Mucosa of gallbladder (tissue), 1 donor: ENCODE measurements around the gene CAMK4. TPM values are rescaled to one million over a fixed set of nuclear protein-coding genes. Genes with fewer than 3 reads are reported as not detected.
"Not testable (repeated sequence)": the region's sequence is repeated elsewhere in the genome, so short reads cannot be mapped to it uniquely, and the experiment has no call there.

Experiments
- DNase-seq: peaks from one replicate; pipeline ENCODE4 v3.0.0-alpha.2; 2020; ENCODE audit warnings: low spot score
- total RNA-seq: library from RNA; stranded (reverse); gene quantifications from one replicate; pipeline ENCODE4 v1.2.1, GENCODE V29; 2021
- donor health status: DM: no; HTN: no; CAD: no.

CAMK4 gene
- total RNA-seq, 1 donor from 2014 or later, result 5.0 TPM

DNA sequence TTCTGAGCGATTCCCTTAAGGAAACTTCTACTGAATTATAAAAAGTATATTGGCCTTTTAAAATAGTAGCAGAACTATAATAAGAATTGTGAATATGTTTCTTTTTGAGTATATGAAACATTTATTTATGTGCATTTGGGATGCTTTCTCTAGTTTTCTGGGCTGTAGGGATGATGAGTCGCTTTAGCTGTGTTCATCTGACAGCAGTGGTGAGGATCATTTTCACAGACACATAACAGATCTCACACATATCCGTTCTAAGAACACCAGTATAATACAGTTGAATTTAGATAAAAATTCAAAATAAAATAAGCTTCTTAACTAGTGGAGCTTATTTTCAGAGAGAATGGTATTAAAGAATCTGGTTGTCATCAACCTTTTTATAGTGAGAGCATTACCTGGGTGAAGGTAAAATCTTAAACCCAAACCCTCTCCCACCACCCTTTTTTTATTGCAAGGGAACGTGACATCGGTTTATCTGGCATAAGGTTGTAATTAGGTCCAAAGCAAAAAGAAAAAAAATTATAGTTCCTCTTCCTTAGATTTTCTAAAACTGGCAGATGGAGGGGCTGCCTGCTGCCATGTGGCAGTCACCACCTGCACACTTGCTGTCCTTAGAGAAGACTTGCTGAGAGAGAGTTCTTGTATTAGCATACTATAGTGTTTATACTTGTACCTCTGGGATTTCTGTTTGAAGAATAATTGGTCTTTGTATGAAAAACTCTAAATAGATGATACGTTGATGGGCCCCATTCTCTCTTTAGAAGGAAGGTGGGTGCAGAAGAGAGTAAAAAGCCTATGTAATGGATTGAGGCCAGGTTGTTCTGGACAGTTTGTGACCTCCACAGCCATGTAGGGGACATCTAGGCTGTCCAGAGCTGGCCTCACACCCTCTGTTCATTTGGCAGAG lies 86.8 kb downstream of the CAMK4 start:
- no peak for DNase-seq

DNA sequence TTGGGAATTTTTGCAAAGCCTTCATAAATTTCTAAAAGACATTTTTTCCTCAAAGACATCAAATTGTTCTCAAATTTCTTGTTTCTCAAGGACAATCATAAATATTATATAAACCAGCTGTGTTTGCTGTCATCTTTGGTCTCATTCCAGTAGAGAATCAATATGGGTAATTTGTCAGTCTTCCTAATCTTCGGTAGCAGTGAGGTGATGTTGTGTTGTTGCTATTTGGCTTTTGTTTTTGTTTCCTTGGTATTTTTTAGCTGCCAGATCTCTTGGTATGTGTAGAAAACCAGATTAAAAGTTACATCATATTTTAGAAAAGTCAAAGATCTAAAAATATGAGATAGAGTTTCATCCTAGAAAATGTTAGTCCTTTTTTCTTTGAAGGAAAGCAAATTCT lies 87.5 kb downstream of the CAMK4 start:
- DNase-seq, result no peak

DNA sequence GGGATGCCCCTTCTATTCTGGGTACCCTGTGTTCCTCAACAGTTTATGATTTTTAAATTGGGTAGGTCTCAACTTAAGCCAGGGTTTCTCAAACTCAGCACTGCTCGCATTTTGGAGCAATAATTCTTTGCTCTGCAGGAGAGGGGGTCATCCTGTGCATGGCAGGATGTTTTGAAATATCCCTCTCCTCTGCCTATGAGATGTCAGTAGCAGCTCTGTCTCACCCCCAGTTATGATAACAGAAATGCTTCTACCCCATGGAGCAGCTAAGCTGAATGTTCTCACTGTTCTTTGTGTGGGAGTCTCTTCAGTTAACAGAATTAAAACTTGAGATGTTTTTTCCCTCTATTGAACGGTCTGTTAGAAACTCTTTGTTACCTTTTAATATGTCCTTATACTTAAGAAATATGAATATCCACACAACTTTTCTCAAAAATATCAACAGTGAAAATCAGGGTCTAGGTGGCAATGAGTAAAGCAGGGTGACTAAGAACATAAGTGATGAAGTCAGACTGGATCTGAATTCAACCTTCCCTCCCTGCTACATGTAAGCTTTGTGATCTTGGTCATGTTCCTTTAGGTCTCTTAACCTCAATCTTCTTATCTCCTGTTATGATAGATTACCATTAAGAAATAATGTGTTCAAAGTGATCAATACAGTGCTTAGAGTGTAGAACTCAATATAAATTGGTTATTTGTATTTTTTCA lies 89.0 kb downstream of the CAMK4 start:
- no peak for DNase-seq

DNA sequence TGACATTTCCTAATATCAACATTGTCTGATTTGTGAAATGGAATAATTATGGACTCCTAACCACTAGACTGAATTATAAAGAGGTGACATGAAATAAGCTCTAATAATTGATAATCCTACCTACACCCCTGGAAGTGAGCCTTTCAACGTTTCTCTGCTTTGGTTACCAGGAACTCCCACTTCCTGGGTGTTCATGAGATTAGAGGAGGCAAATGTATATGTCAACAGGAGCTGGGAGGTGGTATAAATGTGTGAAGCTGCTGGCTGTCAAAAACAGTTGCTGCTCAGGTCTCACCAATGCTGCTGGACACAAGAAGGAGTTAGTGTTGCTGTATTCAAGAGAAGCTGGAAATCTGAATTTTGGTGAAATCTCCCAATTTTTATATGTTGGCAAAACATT lies 96.8 kb downstream of the CAMK4 start:
- DNase-seq, result no peak

DNA sequence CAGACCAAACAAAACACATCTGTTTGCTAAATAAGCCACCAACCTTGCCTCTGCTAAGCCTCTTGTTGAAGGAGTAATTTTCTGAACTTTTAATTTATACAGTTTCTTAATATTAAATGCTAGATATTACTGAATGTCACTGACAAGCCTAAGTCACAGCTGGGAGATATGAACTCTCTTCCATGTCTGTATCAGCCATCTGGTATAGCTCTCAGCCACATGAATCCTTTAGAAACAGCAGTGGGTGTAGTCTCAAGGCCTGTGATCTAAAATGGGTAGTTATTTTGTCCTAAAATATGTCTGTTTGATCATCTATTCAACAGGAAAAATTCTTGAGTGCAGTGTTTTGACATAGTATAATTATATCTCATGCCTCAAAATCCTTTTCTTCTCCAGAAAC lies 97.2 kb downstream of the CAMK4 start:
- DNase-seq, result no peak

DNA sequence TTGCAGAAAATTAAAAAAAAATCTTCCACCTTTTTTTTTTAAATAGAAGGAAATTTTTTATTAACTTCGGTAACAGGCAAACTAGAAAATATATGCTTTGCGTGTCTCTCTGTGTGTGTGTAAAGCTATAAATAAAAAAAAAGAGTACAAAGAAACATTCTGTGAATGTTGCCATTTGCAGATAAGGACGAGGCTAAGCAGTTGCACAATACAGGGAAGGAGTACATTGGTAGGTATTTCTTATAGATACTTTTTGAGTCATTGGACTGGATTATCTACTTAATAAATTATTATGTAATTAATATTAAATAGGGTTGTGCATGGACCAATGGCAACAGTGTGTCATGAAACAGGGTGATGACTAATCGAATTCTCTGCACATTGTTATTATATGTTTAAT lies 102.4 kb downstream of the CAMK4 start:
- no peak for DNase-seq

DNA sequence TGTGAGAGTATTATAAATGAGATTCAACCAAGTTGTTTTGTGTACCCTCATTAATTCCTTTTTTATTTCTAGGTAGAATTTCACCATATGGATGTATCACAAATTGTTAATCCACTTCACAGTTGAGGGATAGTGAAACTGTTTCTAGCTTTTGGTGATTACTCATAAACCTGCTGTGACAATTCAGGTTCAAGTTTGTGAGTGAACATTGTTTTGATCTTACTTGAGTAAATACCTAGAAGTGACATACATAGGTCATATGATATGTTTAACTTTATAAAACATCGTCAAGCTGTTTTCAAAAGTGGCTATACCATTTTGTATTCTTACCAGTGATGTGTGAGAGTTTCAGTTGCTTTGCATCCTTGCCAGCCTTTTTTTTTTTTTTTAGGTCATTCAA lies 112.9 kb downstream of the CAMK4 start:
- DNase-seq, result no peak

DNA sequence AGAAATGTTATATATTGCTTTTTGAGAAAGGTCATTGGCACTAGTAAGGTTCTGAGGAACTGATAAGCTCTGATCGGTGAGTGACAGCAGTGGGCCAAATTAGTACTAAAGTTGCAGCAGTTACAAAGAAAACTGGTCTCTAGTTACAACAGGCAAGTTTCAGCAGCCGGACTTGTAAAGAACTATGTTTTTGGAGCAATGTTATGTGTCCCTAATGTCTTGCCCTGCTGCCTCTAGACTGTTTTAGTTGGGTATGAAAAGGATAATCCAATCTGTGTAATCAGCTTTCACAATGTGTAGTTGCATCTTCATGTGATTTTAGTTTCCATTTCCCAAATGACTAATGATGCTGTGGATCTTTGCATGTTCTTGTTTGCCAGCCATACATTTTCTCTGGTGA lies 113.5 kb downstream of the CAMK4 start:
- DNase-seq, result no peak

DNA sequence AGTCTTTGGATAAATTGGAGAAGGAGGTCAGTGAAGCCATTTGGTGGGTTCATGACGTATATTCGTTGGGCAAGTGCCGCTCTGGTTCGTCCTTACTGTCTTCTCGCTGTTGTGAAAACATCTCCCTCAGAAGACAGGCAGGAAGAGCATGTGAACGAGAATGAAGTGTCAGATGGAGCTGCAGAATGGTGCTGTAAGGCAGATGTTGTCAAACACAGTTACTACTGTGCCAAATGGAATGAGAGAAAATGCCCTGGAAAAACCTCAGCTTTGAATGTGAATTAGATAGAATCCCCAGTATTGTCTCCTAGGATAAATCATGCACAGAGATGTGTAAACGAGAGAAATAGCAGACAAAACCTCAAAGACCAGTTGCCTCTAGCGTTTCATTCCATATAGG lies 121.5 kb downstream of the CAMK4 start:
- no peak for DNase-seq

DNA sequence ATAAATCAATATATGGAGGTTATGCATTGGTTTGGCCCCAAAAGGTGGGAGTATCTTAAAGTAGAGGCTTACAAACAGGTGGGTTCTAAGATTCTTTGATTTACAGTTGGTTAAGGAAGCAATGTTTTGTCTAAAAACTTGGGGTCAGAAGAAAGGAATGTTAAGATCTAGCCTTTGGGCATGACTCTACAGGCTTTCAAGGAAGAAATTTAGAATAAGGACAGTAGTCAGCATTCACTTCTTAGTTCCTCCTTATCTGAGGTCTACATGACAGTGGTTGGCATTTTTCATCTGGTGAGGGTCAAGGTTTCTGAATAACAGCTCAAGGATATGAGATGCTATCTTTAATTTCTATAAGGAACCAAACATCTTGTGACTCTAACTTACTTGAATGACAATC lies 122.8 kb downstream of the CAMK4 start:
- no peak for DNase-seq

DNA sequence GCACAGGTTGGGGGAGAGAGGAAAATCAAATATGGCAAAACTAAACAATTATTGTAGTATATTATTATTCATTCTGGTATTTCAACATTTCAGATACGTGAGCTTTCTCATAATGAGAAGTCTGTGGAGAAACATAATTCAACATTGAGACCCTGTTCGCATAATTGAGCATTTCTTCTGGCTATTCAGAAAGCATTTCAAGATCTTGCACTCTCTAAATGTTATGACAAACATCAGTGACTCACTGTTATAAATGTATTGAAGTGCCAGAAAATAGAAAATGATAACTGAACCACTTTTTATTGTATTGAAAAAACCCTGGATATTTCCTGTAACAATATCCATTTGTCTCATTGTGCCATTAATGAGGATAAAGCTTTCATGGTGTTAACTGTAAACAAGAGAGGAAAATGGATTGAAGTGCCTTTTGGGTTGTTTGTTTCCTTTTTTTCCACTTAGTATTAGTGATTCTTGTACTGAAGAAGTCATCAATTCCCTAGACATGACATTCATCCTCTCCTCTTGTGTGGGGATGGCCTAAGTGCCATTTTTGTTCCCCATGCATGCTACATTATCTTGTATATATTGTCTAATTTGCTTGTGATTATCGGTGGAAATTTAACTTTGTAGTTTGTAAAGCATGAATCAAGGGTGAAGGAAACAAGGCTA lies 124.6 kb downstream of the CAMK4 start:
- no peak for DNase-seq

DNA sequence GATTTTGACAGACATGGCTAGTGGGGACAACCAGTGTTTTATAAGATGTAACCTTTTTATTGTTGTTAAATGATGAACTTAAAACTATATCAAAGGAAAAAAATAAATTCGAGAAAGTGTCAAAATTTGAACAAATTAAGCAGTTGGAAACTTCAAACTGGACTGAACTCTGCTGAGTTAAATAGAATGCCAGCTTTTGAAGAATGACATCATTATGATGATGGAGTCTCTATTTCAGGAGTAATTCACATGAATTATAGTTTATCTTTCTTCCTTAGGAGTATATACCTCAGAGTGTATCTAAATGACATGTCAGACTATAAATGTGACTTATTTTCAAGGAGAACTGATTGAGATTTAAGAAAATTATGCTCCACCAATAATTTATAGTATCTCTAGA lies 125.2 kb downstream of the CAMK4 start:
- no peak for DNase-seq

DNA sequence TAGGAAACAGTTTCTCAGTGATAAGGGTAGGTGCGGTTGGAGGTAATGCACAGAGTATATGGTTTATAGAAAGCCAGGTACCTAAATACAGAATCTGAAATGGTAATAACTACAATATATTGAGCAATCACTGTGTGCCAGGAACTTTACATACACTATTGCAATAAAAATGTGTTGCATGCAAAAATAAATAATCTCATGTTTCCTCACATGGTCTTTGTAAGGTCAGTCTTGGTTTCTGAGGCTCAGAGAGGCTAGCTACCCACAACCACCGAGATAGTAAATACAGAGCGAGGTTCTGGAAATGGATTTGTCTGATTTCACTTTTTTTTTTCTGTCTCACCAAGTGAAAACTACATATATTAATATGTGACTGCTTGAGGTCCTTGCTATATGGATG lies 128.9 kb downstream of the CAMK4 start:
- no peak for DNase-seq

DNA sequence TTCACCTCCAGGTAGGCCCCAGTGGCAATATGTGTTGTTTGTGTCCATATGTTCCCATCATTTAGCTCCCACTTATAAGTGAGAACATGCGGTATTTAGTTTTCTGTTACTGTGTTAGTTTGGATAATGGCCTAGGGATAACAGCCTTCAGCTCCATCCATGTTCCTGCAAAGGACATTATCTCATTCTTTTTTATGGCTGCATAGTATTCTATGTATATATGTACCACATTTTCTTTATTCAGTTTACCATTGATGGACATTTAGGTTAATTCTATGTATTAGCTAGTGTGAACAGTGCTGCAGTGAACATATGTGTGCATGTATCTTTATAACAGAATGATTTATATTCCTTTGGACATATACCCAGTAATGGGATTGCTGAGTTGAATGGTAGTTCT lies 134.5 kb downstream of the CAMK4 start:
- not testable (repeated sequence) for DNase-seq

DNA sequence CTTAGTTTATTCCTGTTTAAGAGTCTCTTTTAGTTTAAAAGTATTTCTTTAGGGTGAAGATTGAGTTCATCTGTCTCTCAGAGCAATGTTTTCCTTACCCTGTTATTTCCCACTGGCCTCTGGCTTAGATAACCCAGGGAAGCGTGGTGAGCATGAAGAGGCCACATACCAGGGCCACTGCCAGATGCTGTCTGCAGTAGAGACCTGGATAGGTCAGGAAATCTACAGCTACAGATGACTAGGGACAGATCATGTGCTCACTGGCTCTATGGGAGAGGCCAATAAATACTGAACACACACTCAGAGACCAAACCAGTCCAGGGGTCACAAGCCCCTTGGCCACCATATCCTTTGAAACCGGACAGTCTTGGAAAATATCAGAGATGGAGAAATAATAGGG lies 136.0 kb downstream of the CAMK4 start:
- DNase-seq, result no peak

DNA sequence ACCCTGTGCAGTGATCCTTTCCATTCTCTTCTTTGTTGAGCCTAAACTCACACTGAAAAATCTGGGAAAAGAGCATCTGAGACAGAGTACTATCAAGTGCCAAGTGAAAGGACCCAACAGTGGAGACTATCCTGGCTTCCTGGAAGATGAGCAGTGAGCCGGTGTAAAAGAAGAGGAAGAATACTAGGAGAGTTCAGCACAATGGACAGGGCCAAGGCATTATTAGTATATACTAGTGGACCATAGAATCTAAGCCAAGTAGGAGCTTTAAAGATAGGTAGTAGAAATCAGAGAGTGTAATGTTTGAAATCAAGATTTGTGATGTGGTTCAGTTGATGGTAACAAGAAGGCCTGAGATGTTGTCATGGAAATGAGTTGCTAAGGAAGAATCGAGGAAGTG lies 140.8 kb downstream of the CAMK4 start:
- DNase-seq, result no peak

DNA sequence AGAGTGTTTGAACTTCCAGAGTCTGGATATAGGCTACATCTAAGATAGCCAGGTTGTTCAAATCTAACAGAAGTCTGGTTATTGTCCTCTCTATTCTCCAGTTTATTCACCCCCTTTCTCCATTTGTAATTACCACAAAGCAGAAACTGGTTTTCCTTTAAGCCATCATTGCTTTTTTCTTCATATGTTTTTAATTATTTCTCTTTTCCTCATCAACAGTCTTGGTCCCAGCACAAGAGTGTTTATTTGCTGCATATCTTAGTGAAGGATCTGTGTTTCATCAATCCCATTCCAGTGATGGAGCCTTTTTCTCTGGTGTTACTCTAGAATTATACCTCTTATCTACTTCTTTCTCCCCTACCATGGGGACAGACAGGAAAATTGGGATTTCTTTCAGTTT lies 142.2 kb downstream of the CAMK4 start:
- no peak for DNase-seq

DNA sequence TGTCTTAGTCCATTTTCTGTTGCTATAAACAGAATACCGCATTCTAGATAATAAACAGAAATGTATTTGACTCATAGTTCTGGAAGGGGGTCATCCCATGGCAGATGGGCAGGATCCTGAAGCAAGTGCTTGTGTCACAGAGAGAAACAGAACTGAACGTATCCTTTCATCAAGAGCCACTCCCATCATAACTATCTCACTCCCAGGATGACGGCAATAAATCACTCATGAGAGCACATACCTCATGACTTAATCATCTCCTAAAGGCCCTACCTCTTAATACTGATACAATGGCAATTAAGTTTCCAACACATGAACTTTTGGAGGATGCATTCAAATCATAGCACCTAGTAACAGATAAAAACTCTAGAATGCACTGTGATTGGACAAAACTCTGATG lies 142.9 kb downstream of the CAMK4 start:
- DNase-seq, result no peak

DNA sequence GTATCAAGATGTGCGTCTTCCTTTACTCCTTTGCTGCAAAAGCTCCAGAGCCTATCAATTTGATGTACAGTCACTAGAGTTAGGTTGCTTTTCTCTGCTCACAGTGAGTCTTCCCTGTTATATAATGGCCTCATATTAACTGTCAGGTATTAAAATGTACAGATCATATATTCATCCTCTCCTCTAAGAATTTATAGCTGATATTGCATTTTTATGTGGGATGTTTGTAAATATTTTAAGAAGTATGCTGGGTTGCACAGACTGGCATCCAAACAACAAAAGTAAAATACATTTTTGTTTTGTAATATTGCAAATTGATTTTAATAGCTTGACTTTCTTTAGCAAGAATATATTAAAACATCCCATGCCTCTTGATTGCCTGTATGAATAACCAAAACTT lies 148.6 kb downstream of the CAMK4 start:
- DNase-seq, result no peak

DNA sequence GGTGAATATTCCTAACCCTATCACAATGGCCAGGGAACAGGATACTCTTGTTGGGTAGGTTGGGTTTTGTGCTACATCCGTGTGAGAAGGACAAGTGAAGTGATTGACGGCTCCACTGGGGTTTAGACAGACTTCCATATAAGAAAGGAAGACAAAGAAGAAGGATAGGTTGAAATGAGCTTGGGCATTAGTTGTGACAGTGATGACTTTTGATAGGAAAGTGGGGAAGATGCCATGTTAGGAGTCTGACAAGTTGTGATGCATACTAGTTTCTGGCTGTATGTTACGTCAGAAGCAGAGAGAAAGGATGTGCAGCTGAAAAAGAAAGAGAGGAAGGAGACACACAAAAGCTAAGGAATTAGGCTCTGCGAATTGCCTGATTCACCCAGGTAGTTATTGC lies 150.2 kb downstream of the CAMK4 start:
- DNase-seq, result no peak

DNA sequence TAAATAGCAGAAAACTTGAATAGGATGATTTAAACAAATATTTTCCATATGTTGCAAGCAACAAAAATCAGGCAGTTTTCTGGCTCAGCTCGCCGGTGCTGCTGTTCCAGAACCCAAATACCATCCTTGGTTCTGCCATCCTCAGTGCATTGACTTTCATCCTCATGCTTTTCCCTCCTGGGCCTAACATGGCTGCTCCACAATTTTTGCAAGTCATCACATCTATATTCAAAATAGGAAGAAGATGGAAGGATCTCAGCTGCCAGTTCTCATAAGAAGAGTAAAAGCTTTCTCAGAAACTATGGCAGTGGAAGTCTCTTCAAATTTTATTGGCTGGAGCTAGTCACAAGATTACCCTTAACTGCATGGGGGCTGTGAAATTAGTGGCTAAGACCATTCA lies 151.5 kb downstream of the CAMK4 start:
- no peak for DNase-seq

DNA sequence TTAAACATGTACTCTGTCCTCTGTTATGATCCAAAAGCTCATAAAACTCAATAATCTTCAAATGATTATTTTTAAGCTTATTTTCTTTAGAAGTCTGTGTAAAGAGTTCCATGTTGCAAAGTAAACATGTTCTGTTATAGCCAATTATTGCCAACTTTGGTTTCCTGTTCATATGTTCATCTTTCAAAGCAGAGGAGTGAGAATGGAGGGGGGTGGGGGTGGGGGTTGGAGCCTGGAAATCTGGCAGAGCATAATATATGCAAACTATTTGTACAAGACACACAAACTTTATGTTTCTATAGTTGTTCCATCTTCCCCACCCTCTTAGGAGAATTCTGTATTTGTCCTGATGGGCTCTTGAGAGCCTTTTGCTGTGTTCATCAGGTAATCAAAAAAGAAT lies 153.1 kb downstream of the CAMK4 start:
- DNase-seq, result no peak

DNA sequence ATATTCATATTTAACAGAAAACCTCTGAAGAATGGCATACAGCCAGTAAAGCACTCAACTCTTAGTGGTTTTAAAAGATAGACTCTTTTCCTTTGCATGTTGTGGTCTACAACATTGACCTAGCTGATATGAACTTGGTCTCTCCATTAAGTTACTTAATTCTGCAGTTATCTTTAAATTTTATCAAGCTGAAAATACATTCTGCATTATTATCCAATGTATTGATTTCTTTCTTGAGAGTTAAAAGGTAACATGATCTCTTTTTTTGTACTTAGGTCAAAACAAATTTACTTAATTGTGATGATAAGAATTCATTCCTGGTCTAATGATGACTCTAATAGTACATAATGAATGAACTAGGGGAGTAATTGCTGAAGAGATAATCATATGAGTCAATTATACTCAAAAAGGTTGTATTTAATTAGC lies 155.2 kb downstream of the CAMK4 start:
- no peak for DNase-seq
